Astrocyte (in vitro differentiated cells and primary cell): ENCODE results near the gene PKNOX2. TPM values are rescaled to one million over a fixed set of nuclear protein-coding genes. Genes with fewer than 3 reads are reported as not detected.
A peak's percentile ranks its signal among the peaks of the same experiment; 100 is the strongest.

Source experiments
- DNase-seq: peaks from one replicate; pipeline ENCODE4 v3.0.0-alpha.2; 2010; ENCODE audit warnings: low read depth
- FAIRE-seq: peaks from 2 replicates; lab custom pipeline; 2011; peaks lifted over from hg19 to GRCh38; lab: Jason Lieb, UNC
- H2AFZ ChIP-seq: 2 replicates; pipeline ENCODE4 v1.6.0; 2012; ENCODE audit warnings: low read depth, low read length, inconsistent platforms
- H3K27ac ChIP-seq: 2 replicates; pipeline ENCODE4 v1.5.1; 2011; ENCODE audit warnings: low read depth, low read length, inconsistent platforms
- H3K27me3 ChIP-seq: 2 replicates; pipeline ENCODE4 v1.6.0; 2011; ENCODE audit warnings: low read length, inconsistent platforms; ENCODE audit not compliant: insufficient read depth
- H3K36me3 ChIP-seq: 2 replicates; pipeline ENCODE4 v1.5.1; 2011; ENCODE audit warnings: low read length, inconsistent platforms; ENCODE audit not compliant: insufficient read depth
- H3K4me1 ChIP-seq: 2 replicates; pipeline ENCODE4 v1.5.1; 2011; ENCODE audit warnings: low read length, inconsistent platforms; ENCODE audit not compliant: insufficient read depth
- H3K4me2 ChIP-seq: 2 replicates; pipeline ENCODE4 v1.6.0; 2012; ENCODE audit warnings: low read length, inconsistent platforms
- H3K4me3 ChIP-seq: 2 replicates; pipeline ENCODE4 v1.5.1; 2011; ENCODE audit warnings: low read depth, mild to moderate bottlenecking, low read length, inconsistent platforms; ENCODE audit not compliant: insufficient read depth
- H3K79me2 ChIP-seq: 2 replicates; pipeline ENCODE4 v1.6.0; 2012; ENCODE audit warnings: mild to moderate bottlenecking, low read length, inconsistent platforms; ENCODE audit not compliant: insufficient read depth
- H3K9ac ChIP-seq: 2 replicates; pipeline ENCODE4 v1.6.0; 2012; ENCODE audit warnings: mild to moderate bottlenecking, low read length, inconsistent platforms
- H3K9me3 ChIP-seq: 2 replicates; pipeline ENCODE4 v1.5.1; 2012; ENCODE audit warnings: low read depth, mild to moderate bottlenecking, low read length, inconsistent platforms; ENCODE audit not compliant: insufficient read depth
- H4K20me1 ChIP-seq: 2 replicates; pipeline ENCODE4 v1.6.0; 2012; ENCODE audit warnings: low read length, inconsistent platforms; ENCODE audit not compliant: insufficient read depth
- H3K27ac Mint-ChIP-seq: one replicate; pipeline ENCODE4 v1.8.0; 2021; ENCODE audit warnings: mild to moderate bottlenecking, mixed read lengths; ENCODE audit not compliant: unreplicated experiment
- H3K27me3 Mint-ChIP-seq: one replicate; pipeline ENCODE4 v1.8.0; 2021; ENCODE audit warnings: low read depth, mixed read lengths; ENCODE audit not compliant: unreplicated experiment
- H3K36me3 Mint-ChIP-seq: one replicate; pipeline ENCODE4 v1.8.0; 2021; ENCODE audit warnings: low read depth, mixed read lengths; ENCODE audit not compliant: unreplicated experiment
- H3K4me1 Mint-ChIP-seq: one replicate; pipeline ENCODE4 v1.8.0; 2021; ENCODE audit warnings: low read depth, mixed read lengths; ENCODE audit not compliant: unreplicated experiment
- H3K4me3 Mint-ChIP-seq: one replicate; pipeline ENCODE4 v1.8.0; 2021; ENCODE audit warnings: mild to moderate bottlenecking, moderate library complexity, mixed read lengths; ENCODE audit not compliant: unreplicated experiment
- H3K9me3 Mint-ChIP-seq: one replicate; pipeline ENCODE4 v1.8.0; 2021; ENCODE audit warnings: mild to moderate bottlenecking, mixed read lengths; ENCODE audit not compliant: unreplicated experiment
- CTCF ChIP-seq: IDR thresholded peaks from 2 replicates; pipeline ENCODE4 v1.5.1; 2011; ENCODE audit warnings: low read depth, mild to moderate bottlenecking, inconsistent platforms, low read length, moderate library complexity; ENCODE audit not compliant: insufficient read depth
- EZH2 ChIP-seq: IDR thresholded peaks from 2 replicates; pipeline ENCODE4 v1.6.1; 2012; ENCODE audit warnings: mild to moderate bottlenecking, low read length, inconsistent platforms; ENCODE audit not compliant: insufficient read depth
- total RNA-seq: library from RNA; stranded (reverse); gene quantifications from 2 replicates; pipeline ENCODE4 v1.2.1, GENCODE V29; 2021

Gene PKNOX2
- total RNA-seq, 1 donor from 2014 or later = 53.4 TPM

- no peaks in the 10 kb centered on the region for H3K27me3 Mint-ChIP-seq
- peak overlapping the region; percentile 57 for H3K27ac ChIP-seq
These were observed 105.6 kb downstream of the PKNOX2 start for GRCh38 chr11:125270106-125270505.

GRCh38 chr11:125270711-125271110, 106.2 kb downstream of the PKNOX2 start:
- peak overlapping the region; percentile 85 for H3K27ac Mint-ChIP-seq
- Histone ChIP-seq H4K20me1 (no peaks in the 10 kb centered on the region), H3K27me3 (no peaks in the 10 kb centered on the region), H3K4me3 (no peak overlapping the region), H3K9ac (peak overlapping the region; percentile 35), H3K9me3 (no peaks in the 10 kb centered on the region), H3K36me3 (no peaks in the 10 kb centered on the region), H3K79me2 (no peaks in the 10 kb centered on the region), H3K4me1 (peaks cover 53% of the 10 kb centered on the region), H3K4me2 (peak overlapping the region; percentile 7), H2AFZ (no peak overlapping the region), H3K27ac (peak overlapping the region; percentile 57)
- no peak for FAIRE-seq
- peaks cover 13% of the 10 kb centered on the region for H3K36me3 Mint-ChIP-seq
- TF ChIP-seq CTCF (no peak), EZH2 (no peak)
- H3K4me1 Mint-ChIP-seq = peaks cover 59% of the 10 kb centered on the region
- peak; percentile 74 for DNase-seq
- H3K4me3 Mint-ChIP-seq = peak overlapping the region; percentile 28
- no peaks in the 10 kb centered on the region for H3K9me3 Mint-ChIP-seq
- H3K27me3 Mint-ChIP-seq = no peaks in the 10 kb centered on the region

More at GRCh38 chr11:125270106-125270505, 105.6 kb downstream of the PKNOX2 start:
- no peak for FAIRE-seq
- no peak overlapping the region for H2AFZ ChIP-seq
- Mint-ChIP-seq H3K4me1 (peaks cover 65% of the 10 kb centered on the region), H3K36me3 (peaks cover 13% of the 10 kb centered on the region), H3K27ac (peak overlapping the region; percentile 85), H3K9me3 (no peaks in the 10 kb centered on the region), H3K4me3 (no peak overlapping the region)
- no peaks in the 10 kb centered on the region for H4K20me1 ChIP-seq
- no peaks in the 10 kb centered on the region for H3K27me3 ChIP-seq
- no peak overlapping the region for H3K4me2 ChIP-seq
- no peak overlapping the region for H3K4me3 ChIP-seq
- H3K79me2 ChIP-seq = no peaks in the 10 kb centered on the region
- peak overlapping the region; percentile 35 for H3K9ac ChIP-seq
- H3K4me1 ChIP-seq = peaks cover 50% of the 10 kb centered on the region
- H3K36me3 ChIP-seq = no peaks in the 10 kb centered on the region
- TF ChIP-seq EZH2 = no peak
- no peak for TF ChIP-seq CTCF
- H3K9me3 ChIP-seq = no peaks in the 10 kb centered on the region
- no peak for DNase-seq

- H3K36me3 ChIP-seq = no peaks in the 10 kb centered on the region
- no peaks in the 10 kb centered on the region for H4K20me1 ChIP-seq
- Mint-ChIP-seq H3K27me3 (no peaks in the 10 kb centered on the region), H3K9me3 (no peaks in the 10 kb centered on the region), H3K4me1 (peaks cover 52% of the 10 kb centered on the region), H3K36me3 (peaks cover 10% of the 10 kb centered on the region), H3K4me3 (peak overlapping the region; percentile 51), H3K27ac (peak overlapping the region; percentile 85)
- no peak overlapping the region for H2AFZ ChIP-seq
- H3K27me3 ChIP-seq = no peaks in the 10 kb centered on the region
- H3K9ac ChIP-seq = peak overlapping the region; percentile 52
- FAIRE-seq = no peak
- TF ChIP-seq EZH2 = no peak
- no peak for TF ChIP-seq CTCF
- H3K4me2 ChIP-seq = peak overlapping the region; percentile 50
- DNase-seq = no peak
- no peaks in the 10 kb centered on the region for H3K79me2 ChIP-seq
- H3K9me3 ChIP-seq = no peaks in the 10 kb centered on the region
- peaks cover 61% of the 10 kb centered on the region for H3K4me1 ChIP-seq
- no peak overlapping the region for H3K4me3 ChIP-seq
- H3K27ac ChIP-seq = peak overlapping the region; percentile 57
These were observed 107.0 kb downstream of the PKNOX2 start for GRCh38 chr11:125271483-125272091.
